Measurements from ENCODE around the gene TESPA1. TPM values are rescaled to one million over a fixed set of nuclear protein-coding genes. Genes with fewer than 3 reads are reported as not detected.

Gene TESPA1
- polyA plus RNA-seq (ENCODE audit: insufficient read length in 4 of 4) = under 1 TPM; 0.24 to 0.97 (median 0.37) TPM

- no peak for DNase-seq (ENCODE audit: low read depth in 4 of 4, low spot score in 2 of 4)
Observed at GRCh38 chr12:54984658-54985376, at the start of gene TESPA1. TSS of gene TESPA1 (minus strand) at chr12:54984762. CDS start at chr12:54974562, 10,200 bp downstream.

DNA sequence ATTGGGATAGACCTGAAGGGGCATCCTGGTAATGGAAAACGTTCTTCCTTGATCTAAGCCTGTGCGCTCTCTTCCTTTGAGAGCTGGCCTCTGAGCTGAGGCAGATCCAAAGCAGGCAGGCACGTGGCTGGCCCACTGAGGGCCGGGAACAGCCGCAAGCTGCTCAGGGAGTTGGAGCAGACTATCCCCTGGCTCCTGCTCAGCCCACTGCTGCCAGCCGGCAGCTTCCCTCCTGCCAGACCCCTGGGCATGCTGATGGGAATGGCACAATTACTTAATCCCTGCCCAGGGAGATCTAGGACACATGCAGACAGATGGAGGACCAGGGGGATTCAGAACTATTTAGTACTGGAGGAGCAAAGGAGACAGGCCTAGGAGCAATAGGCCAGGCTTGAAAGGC is 49.7 kb upstream of the TESPA1 start:
- no peak for DNase-seq (ENCODE audit: low read depth in 4 of 4, low spot score in 2 of 4)

GRCh38 chr12:55025508-55025907 is 40.9 kb upstream of the TESPA1 start:
- DNase-seq (ENCODE audit: low read depth in 4 of 4, low spot score in 2 of 4) = no peak

- no peak for DNase-seq (ENCODE audit: low read depth in 4 of 4, low spot score in 2 of 4)
Observed at GRCh38 chr12:55024575-55024974, 40.0 kb upstream of the TESPA1 start.

- peak; percentile 47 to 77 (median 58) for DNase-seq (ENCODE audit: low read depth in 4 of 4, low spot score in 2 of 4)
Observed at GRCh38 chr12:55019784-55020183, 35.2 kb upstream of the TESPA1 start, which contains the start of gene NEUROD4. TSS of gene NEUROD4 (plus strand) at chr12:55019974. CDS start at chr12:55026440, 6,466 bp downstream.

DNA sequence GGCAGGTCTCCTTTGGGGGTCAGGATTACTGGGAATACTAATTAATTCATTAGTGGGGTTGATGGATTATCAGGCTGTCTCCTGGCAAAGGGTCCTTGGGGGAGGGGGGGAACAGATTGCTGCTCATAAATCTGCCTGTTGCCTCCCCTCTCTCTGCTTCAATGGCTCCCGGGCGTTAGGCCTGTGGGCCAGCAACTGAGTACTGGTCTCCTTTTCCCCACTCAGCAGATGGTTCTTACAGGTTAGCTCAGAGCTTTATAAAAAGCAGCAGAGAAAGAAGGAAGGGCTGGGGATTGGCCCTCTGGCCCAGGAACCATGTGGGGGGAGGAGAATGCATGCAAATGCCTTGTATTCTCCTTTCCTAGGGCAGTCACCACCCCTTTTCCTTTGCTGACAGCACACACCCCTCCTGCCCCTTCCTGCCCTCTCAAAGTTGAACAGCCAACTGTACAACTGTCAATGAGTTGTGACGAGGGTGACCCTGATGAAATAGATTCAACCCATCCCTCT is 32.9 kb upstream of the TESPA1 start:
- DNase-seq (ENCODE audit: low read depth in 4 of 4, low spot score in 2 of 4) = no peak

DNA sequence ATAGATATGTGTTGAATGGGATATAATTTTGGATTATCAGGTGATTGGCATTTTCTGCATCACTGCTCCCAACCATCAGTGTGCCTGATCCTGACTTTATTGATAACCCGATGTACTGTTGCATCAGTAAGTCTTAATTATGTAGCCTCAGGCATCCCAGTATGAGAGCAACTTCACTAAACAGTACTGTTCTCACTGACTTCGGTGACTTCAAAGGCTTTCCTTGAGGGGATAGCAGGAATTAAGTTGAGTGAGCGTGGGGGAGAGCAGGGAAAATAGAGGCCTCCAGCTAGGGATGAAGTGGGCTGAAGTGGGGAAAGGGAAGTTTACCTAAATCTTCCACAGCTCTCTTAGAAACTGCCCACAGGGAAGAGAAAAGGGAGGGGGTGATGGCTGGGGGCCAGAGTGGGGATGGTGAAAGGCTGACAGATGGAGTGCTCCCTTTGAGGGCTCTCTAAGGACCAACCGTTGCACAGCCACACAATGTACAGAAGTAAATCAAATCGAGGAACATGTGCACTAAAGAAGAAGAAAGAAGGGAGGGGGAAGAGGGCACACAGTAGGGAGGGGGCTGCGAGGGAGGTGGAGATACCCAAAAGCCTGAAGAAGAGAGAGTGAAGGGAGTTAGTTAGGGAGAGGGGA is 24.5 kb upstream of the TESPA1 start:
- no peak for DNase-seq (ENCODE audit: low read depth in 4 of 4, low spot score in 2 of 4)

GRCh38 chr12:55002355-55002754 is 17.8 kb upstream of the TESPA1 start:
- no peak for DNase-seq (ENCODE audit: low read depth in 4 of 4, low spot score in 2 of 4)

DNA sequence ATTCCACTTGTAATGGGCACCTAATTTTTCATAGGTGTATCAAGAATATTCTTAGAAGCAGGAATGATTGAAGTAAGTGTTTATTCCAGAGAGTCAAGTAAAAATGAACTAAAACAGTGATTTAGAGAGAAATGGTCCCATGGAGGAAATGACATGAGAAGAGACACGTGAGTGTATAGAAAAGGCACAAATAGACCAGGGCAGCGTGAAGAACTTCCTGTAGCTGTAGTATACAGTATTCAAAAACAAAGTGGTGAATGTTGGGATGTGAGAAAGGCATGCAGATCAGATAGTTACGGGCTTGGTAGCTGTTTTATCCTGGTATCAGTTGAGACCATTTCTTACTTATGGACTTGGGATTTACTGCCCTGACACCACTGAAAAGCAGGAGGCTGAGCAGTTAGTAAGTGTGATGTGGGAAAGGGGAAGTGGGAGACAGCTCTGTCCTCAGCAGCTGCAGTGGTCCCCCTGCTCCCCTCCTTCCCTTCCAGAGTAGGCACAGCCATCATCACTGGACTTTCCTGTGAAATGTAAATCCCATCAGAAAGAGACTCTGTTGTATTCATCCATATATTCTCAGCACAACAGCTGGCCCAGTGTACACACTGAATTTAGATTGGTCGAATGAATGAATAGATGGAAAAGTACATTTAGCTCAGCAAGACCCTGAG is 16.8 kb upstream of the TESPA1 start:
- DNase-seq (ENCODE audit: low read depth in 4 of 4, low spot score in 2 of 4) = no peak

DNA sequence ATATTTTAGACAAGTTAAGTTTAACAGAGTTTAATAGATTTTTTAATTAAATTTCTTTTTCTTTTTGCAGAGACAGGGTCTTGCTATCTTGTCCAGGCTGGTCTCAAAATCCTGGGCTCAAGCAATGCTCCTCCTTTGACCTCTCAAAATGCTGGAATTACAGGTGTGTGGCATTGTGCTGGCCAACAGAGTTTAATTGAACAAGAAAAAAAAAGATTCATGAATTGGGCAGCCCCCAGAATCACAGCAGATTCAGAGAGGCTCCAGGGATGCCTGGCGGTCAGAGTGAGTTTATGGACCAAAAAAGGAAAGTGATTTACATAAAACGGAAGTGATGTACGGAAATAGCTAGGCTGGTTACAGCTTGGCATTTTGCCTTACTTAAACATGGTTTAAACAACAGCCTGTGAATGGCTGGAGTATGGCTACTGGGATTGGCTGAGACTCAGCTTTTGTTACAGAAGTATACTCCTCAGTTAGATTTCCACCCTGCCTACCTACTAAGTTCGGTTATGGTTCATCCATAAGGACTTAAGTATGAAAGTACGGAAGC is 14.5 kb upstream of the TESPA1 start:
- no peak for DNase-seq (ENCODE audit: low read depth in 4 of 4, low spot score in 2 of 4)

DNA sequence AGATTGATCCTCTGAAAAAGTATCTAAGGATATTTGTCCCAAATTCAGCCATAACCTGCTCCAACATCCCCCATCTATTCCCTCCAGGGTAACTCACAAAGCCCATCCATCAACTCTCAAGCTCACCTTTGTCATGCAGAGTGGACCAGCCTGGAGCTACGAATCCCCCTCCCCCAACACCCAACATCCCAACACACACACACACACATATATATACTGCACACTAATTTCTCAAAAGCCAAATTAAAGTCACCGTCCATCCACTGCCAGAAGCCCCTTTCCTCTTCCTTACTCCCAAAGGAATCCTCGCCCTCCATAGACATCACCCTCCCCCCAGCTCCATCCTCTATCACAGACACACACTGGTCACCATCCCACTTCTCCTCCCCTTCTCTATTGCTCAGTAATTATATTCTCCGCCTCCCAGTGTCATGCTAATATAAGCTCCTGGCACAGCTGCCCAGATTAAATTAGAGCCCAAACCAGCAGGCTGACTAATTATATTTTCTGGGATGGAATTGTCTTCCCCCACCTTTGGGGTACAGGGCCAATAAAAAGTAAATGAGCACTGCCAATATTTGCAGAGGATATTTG is 13.5 kb upstream of the TESPA1 start:
- no peak for DNase-seq (ENCODE audit: low read depth in 4 of 4, low spot score in 2 of 4)

DNA sequence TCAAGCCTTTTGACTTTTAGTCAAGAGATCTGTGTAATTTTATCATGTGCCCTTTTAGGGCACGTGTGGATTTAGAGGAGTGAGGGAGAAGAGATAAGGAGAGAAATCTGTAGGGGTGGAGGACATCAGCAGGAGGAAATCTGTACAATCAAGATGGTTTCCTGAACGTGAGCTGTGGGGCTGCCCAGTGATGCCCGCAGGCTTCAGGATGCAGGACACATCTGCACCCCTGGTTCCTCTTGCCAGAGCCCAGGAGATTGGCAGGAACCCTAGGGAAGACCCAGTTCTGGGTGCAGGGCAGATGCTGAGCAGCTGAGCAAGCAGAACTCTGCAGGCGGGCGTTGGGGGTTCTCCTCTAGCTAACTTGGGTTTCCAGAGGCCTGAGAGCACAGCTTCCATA is 11.6 kb upstream of the TESPA1 start:
- no peak for DNase-seq (ENCODE audit: low read depth in 4 of 4, low spot score in 2 of 4)

DNA sequence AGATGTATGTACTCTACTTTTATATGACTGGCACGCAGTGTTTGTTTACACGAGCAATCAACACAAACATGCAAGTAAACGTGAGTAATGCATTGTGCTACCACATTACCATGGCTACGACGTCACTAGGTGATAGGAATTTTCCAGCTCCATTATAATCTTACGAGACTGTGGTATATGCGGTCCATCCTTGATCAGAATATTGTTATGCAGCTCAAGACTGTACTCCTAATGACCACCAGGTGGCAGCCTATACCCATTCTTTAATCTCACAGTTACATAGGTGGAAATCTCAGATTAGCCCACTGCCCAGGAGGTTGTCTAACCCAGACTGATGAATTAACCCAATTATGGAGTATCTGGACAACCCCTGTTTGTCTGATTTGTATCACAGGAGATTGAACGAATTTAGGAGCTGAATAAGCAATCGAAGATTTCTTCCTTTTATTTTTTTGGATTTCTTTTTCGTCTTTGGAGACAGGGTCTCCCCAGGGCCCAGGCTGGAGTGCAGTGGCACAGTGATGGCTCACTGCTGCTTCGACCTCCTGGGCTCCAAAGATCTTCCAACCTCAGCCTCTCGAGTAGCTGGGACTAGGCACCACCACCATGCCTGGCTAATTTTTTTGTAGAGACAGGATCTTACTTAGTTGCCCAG is 8.7 kb upstream of the TESPA1 start:
- peak in 3 of 4 donors; percentile 34 to 54 (median 40) for DNase-seq (ENCODE audit: low read depth in 4 of 4, low spot score in 2 of 4)

- DNase-seq (ENCODE audit: low read depth in 4 of 4, low spot score in 2 of 4) = no peak
Observed at GRCh38 chr12:54991991-54992375, 7.4 kb upstream of the TESPA1 start.

GRCh38 chr12:54991161-54991990 is 6.8 kb upstream of the TESPA1 start:
- DNase-seq (ENCODE audit: low read depth in 4 of 4, low spot score in 2 of 4) = no peak

GRCh38 chr12:54989829-54990228 is 5.3 kb upstream of the TESPA1 start:
- no peak for DNase-seq (ENCODE audit: low read depth in 4 of 4, low spot score in 2 of 4)

DNA sequence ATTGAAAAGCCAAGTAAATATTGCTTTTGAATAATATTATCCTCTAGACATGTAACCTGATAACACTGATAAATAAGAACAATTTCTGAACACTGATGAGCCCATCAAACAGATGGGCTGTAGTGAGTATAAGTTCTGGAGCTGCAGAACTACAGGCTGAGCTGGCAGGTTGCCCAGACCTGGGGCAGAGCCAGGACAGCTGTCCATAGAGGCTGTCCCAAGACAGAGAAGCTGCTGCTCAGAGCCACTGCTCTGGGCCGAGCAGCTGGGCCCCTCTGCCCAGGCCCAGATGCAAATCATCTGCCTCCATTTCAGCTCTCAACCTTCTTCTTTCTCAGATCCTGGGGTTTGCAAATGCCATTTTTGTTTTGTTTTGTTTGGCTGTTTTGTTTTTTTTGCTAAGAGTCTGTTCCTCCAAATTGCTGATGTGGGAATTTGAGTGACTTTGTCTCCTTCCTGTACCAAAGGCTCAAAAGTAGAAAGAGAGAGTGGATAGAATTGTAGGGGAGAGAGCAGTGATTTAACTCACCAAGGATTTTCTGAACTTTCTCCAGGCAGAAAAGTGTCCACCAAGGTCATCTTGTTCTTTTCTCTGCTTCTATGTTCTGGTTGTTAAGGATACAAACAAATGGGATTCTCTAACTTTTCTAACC is 4.0 kb upstream of the TESPA1 start:
- DNase-seq (ENCODE audit: low read depth in 4 of 4, low spot score in 2 of 4) = no peak

DNA sequence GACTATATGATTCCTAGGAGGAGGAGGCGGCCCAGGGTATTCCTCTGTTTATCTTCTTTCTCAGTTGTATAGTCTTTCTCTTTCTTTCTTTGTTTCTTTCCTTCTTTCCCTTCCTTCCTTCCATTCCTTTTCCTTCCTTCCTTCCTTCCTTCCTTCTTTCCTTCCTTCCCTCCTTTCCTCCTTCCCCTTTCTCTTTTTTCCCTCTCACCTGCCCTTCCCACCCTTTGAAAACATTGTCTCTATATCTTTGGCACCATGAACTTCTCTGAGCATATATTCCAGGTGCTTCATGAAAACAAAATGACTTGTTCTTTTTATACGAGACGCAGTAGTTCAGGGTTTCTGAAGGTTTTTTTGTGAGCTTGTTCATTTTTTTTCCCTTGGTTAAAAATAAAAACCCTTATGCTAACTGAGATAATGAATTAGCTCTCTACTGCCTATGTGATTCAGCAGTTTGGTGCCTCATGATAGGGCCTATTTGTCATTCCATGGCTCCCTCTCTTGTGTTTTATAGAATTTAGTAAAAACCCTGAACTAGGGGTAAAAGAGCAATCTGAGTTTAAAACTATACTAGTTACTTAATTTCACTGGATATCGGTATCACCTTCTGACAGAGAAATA is 3.2 kb upstream of the TESPA1 start:
- DNase-seq (ENCODE audit: low read depth in 4 of 4, low spot score in 2 of 4) = no peak
